ENCODE results near the gene KRT12. TPM values are rescaled to one million over a fixed set of nuclear protein-coding genes. Genes with fewer than 3 reads are reported as not detected.
A peak's percentile ranks its signal among the peaks of the same experiment; 100 is the strongest.

Gene KRT12
- not detected in 2 replicates for total RNA-seq (ENCODE audit: low replicate concordance)

GRCh38 chr17:40866838-40867237 is at the start of gene KRT12:
KRT12 (minus strand) TSS chr17:40867223; CDS start chr17:40867186, 37 bp downstream.
- TF ChIP-seq, protein P1, sequence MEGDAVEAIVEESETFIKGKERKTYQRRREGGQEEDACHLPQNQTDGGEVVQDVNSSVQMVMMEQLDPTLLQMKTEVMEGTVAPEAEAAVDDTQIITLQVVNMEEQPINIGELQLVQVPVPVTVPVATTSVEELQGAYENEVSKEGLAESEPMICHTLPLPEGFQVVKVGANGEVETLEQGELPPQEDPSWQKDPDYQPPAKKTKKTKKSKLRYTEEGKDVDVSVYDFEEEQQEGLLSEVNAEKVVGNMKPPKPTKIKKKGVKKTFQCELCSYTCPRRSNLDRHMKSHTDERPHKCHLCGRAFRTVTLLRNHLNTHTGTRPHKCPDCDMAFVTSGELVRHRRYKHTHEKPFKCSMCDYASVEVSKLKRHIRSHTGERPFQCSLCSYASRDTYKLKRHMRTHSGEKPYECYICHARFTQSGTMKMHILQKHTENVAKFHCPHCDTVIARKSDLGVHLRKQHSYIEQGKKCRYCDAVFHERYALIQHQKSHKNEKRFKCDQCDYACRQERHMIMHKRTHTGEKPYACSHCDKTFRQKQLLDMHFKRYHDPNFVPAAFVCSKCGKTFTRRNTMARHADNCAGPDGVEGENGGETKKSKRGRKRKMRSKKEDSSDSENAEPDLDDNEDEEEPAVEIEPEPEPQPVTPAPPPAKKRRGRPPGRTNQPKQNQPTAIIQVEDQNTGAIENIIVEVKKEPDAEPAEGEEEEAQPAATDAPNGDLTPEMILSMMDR (IDR thresholded peaks at IDR 0.05; ENCODE audit: insufficient read depth, low read length) = no peak
- no peak for DNase-seq (ENCODE audit: low read depth)
- H3K4me3 ChIP-seq (ENCODE audit: low read depth, low read length) = no peak within 1 kb of the TSS

DNA sequence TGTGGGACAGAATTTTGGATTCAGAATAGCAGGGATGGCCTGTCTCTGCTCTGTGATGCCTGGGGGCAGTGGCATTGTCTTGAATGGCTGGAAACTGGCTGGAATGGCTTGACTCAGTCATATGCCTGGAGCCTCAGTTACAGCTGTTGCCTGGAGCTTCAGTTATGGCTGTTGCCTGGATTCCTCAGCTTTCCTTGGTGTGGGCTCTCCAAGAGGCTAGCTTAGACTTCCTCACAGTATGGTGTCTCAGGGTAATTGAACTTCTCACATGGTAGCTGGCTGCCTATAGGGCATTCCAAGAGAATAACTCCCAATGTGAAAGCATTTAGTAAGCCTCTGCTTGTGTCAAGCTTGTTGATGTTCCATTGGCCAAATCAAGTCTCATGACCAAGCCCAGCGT is 49.3 kb upstream of the KRT12 start:
- no peak overlapping the region for H3K4me3 ChIP-seq (ENCODE audit: low read depth, low read length)
- DNase-seq (ENCODE audit: low read depth) = no peak
- TF ChIP-seq, protein P1 (IDR thresholded peaks at IDR 0.05; ENCODE audit: insufficient read depth, low read length) = no peak

- TF ChIP-seq, protein P1 (IDR thresholded peaks at IDR 0.05; ENCODE audit: insufficient read depth, low read length) = no peak
- DNase-seq (ENCODE audit: low read depth) = peak; percentile 50
- H3K4me3 ChIP-seq (ENCODE audit: low read depth, low read length) = no peak overlapping the region
These were observed 48.8 kb upstream of the KRT12 start for GRCh38 chr17:40915721-40916256.

DNA sequence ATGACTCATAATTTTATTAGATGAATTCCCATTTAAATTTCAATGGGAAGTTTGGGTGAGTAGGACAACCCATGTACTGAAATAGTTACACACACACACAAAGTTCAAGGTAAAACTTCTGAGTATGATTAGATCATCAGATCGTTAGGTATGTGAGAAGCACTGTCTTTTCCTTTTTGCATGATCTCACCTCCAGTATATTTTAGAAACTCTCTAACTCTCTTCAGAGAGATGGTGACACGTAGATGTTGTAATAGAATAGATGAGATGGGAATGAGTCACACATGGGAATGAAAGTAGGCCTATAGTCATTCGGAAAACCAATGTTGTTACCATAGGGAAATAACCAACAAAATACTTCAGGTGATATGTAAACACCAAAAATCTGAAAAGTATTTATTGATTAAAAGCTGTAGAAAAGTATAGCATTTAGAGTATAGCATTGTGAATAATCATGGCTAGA is 48.2 kb upstream of the KRT12 start:
- DNase-seq (ENCODE audit: low read depth) = peak; percentile 86
- H3K4me3 ChIP-seq (ENCODE audit: low read depth, low read length) = no peak overlapping the region
- TF ChIP-seq, protein P1 (IDR thresholded peaks at IDR 0.05; ENCODE audit: insufficient read depth, low read length) = no peak

GRCh38 chr17:40914075-40914855 is 47.2 kb upstream of the KRT12 start:
- no peak overlapping the region for H3K4me3 ChIP-seq (ENCODE audit: low read depth, low read length)
- no peak for DNase-seq (ENCODE audit: low read depth)
- TF ChIP-seq, protein P1 (IDR thresholded peaks at IDR 0.05; ENCODE audit: insufficient read depth, low read length) = no peak

- TF ChIP-seq, protein P1 (IDR thresholded peaks at IDR 0.05; ENCODE audit: insufficient read depth, low read length) = no peak
- DNase-seq (ENCODE audit: low read depth) = no peak
These were observed 45.6 kb upstream of the KRT12 start for GRCh38 chr17:40912486-40913210.

More at GRCh38 chr17:40912486-40913210, 45.6 kb upstream of the KRT12 start:
- H3K4me3 ChIP-seq (ENCODE audit: low read depth, low read length) = no peak overlapping the region
